Left forelimb (tissue), 1 donor: ENCODE measurements around the gene FRMD4A.

Experiments
- DNase-seq: peaks from one replicate; pipeline ENCODE4 v3.0.0-alpha.2; 2018; ENCODE audit warnings: low spot score

Gene FRMD4A

DNA sequence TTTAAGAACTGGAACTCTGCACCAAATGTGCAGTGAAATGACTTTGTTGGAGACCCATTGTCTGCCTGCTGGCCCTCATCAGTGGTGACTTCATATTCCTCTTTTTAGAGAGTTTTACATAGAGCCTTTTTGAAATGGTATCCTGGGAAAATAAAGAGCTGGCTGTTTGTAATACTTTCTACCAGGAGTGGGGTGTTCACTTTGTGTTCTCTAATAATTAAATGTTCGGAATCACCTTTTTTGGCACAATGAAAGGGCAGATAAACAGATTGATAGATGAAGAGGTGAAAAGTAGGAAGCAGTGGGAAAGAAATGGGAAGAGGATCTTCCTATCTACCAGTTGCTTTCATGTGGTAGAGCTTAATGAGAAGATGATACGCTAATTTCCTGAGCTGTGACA, 688.4 kb downstream of the FRMD4A start:
- no peak for DNase-seq

DNA sequence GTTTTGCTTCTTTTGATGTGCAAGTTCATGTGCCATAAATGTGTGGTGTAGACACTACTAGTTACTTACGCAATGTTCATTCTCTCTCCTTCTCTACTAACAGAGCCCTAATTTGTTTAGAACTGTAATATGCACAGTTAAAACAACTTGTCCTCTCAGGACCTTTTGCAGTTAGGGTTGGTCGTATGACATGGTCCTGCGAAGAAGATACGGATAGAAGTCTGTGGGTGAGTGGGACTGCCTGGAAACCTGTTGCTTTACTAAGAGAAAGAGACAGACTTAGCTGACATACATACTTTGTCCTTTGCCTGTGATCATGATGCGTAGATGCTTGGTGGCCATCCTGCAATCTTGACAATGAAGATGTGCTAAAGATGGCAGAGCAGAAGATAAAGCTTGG, 692.8 kb downstream of the FRMD4A start:
- no peak for DNase-seq

DNA sequence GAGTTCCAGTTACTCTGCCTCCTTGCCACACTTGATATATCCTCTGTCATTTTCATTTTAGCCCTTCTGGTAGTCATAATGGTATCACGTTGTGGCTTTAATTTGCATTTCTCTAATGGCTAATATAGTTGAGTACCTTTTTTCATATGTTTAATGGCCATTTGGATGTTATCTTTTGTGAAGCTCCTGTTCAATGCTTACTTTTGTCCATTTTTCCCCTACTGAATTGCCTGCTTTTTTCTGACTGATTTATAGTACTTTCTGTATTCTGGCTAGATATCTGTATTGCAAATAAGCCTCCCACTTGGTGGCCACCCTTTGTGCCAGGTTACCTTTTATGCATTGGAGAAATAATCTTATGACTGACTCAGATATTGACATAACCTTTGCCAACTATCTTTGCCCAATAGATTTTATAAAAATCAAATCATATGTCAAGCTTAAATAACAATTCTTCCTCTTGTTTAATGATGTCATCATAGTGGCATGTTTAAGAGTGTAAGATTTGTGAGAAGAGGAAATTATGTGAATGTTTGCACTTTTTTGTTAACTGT, 693.3 kb downstream of the FRMD4A start:
- DNase-seq, result no peak

DNA sequence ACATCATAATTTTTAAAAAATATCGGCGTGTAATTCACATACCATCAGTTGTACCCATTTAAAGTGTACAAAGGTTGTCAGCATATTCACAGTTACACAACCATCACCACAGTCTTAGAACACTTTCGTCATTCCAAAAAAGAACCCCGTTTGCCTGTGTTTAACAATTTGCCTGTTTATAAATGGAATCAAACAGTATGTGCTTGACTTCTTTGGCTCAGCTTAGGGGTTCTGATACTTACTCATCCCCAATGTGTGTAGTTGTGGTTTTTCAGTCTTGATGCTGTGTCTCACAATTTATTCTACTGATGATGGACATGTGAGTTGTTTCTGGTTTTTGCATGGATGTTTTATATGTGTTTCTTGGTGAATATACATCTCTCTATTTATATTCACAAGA, 693.9 kb downstream of the FRMD4A start:
- DNase-seq, result no peak

DNA sequence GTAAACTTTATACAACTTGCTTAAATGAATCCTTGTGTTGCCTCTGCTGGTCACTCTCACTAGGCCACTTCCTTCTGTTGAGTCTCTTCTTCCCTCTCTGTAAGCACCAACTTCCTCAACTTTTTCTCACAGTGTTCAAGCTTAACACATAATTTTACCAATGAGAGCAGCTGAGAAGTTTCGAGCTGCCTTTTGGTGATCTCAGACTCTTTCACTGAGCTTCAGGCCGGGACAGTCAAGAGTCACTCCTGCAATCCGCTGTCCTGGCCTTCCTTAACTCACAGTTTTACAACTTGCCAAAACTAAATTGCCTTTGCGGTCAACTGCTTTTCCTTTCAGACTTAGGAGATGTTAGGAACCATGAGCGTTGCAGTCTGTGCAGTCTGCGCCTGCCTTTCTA, 696.5 kb downstream of the FRMD4A start:
- DNase-seq, result no peak

DNA sequence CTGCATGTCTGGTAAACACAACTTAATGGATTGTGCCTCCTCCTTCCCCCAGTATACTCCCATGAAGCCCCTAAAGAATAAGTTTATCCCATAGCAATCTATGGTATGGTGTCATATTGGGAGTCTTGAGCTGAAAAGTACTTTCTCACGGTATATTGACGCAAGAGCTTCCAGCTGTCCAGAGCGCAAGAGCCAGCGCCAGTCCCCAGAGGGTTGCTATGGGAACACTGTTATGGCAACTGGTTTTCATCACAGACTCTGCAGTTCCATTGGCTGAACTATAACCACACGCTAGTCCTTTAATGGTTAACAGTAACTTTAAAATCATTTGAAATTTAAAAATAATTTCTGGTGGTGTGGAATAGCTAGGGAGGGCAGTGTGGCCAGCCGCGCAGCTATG, 697.0 kb downstream of the FRMD4A start:
- DNase-seq, result peak; percentile 86

DNA sequence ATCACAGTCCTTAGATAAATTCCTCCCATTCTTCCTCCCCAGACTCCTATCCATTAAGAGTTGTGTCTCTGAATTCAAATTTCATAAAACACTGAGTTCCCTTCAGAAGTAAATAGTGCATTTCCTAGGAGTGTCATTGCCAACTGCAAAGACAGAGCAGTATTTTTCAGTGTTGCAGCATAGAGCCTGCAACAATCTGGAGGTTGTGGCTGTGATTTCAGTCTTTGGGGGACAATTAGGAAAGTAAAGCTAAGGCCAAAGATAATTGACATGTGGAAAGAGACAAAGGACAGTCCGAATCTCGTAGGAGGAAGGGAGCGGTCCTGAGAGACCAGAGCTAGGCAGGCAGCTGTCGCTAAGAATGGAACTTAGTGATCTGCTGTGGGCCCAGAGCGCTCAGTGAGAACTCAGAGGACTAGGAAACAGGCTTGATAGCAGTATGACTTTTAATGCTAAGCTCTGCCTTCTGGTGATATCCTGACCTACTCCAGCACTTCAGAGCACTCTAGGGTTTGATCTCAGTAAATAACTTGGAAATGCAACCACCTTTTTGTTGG, 697.8 kb downstream of the FRMD4A start:
- DNase-seq, result no peak

DNA sequence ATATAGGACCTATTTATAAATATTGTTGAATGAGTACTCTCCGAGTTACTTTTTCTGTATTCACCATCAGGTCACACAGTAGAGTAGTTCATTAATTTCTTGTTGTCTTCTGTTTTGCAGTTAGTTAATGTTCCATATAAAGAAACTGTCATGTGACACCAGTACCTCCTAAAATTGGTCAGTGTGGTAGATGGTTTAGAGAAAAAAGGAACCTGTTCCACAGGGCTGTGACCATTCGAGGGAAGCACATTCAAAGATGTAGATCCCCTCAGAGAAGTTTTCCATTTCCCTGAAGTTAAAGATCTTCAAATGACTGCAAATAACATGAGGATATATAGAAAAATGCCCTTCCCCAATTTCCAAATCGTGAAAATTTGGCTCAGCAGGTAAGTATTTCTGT, 698.3 kb downstream of the FRMD4A start:
- DNase-seq, result no peak

DNA sequence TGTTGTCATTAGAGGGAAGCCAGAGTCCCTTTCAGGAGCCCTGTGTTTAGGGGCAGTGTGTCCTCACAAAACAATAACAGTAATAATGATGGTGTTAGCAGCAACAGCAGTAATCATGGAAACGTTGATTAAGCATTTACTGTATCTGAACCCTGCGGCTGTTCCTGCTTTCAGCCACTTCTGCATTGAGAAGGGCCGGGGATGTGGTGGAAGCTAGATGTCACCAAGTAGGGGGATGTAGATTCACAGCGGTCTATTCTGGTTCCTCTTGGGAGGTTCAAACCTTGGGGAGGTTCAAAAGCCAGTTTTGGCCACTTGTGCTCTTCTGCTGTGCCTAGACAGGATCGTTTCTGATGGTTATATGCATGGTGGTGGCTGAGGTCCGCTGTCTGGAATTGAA, 699.1 kb downstream of the FRMD4A start:
- DNase-seq, result no peak

DNA sequence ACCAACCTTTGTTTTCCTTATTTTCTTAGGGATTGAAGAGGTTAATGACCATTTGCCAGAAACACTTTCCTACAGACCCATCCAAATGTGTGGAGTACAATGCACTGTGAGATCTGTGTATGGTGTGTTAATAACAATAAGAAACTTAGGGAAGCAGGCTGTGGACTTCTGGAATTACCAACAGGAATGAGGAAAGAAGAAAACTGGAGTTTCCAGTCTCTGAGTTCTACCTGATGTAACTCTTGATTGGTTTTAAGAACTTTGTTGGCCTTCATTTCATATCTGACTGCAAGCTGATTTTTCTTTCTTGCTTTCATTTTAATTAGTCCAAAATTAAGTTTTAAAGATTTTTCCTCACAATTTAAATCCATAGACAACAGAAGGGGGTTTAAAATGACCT, 700.5 kb downstream of the FRMD4A start:
- DNase-seq, result no peak

DNA sequence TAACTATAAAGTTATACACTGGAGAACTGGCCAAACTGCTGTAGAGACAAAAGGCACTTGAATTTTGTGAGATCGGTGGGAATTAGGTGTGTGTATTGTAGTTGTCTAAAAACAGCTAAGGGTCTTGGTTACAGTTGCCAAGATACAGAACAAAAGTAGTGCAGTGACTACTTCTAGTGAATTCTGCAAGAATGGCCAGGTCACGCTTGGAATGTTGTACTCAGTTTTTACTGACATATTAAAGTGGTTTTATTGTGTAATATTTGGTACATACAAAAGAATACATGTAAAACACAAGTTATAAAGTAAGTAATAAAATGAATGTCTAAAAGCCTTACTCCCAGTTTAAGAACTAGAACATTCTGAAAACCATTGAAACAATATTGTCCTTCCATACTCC, 701.6 kb downstream of the FRMD4A start:
- no peak for DNase-seq

DNA sequence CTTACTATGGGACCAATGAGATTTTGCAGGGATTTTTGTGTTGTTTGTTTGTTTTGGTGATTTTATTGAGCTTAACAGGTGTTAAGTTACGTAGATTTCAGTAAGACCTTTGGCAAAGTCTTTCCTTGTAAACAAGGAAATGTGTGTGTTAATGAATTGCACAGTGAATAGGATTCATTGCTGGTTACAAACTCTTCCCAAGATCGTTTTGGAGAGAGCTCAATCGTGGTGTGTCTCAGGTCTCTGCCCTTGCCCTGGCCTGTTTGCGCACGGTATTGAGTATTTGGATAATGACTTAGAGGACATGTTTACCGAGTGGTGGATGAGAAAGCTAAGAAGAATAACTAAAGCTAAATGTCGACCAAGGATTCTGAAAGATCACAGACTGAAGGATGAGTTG, 702.1 kb downstream of the FRMD4A start:
- DNase-seq, result no peak

DNA sequence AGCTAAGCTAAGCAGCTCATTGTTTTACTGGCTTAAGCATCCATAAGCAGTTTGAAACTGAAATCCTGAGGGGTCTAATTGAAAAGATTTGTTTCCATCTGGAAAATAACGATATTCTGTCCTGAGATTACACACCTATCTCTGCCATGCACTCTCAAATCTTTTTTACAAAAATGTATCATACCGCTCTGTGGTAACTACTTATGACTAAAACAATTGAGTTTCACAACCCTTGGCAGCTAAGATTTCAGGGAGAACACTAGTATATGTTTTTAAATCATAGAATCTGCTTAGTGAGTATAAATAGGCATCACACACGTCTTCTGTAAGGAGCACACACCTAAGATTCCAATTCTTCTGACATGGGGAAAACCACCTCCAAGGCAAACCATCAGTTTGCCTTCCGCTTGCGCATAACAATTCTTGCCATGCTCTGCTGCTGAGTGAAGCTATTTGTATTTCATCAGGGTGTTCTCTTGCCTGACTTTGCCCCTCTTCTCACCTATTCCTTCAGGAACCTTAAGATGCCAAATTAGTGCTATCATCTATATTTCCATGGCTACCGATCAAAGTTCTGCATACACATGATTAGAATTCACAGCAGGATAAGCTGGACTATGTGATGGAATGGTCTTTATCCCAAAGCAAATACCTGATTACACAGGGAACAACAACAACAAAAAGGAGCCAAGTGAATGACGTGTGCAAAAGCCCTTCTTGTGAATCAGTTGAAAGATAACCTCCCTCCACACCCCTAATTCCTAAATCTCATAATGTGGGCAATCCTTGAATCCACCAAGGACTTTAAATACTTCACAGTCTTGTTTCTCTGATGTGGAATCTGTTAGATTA, 703.0 kb downstream of the FRMD4A start:
- DNase-seq, result no peak

DNA sequence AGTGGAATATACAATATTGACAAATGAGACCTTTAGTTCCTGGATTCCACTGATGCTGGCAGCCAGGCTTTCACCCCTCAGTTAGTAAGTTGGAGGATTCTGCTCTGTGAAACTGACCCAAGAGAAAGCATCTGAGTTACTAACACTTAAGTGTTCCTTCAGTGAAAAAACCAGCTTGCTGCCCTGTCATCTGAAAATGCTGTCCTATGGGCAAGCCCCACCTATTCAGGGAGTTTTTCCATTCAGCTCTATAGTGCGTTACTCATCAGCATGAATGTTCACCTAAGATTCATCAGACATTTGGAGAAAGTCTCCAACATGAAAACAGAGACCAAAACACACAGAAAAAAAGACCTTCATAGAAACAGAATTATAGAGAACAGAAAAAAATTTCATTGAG, 706.1 kb downstream of the FRMD4A start:
- DNase-seq, result no peak

DNA sequence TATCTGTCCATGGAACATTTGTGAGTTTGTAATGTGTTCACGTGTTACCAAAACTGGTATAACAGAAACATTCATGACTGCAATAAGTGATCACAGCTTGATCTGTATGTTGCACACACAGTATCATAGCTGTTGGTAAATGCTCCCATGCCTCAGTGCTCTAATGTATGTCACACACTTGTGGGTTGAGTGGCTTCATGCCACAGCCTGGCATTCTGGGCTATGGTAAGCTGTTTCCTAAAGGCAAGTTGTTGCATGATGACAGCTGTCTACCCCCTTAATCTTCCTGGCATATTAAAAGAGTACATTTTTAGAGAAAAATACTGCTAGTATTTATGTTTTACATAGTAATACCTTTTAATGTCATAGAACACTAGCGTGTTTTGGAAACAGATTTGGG, 708.8 kb downstream of the FRMD4A start:
- no peak for DNase-seq

DNA sequence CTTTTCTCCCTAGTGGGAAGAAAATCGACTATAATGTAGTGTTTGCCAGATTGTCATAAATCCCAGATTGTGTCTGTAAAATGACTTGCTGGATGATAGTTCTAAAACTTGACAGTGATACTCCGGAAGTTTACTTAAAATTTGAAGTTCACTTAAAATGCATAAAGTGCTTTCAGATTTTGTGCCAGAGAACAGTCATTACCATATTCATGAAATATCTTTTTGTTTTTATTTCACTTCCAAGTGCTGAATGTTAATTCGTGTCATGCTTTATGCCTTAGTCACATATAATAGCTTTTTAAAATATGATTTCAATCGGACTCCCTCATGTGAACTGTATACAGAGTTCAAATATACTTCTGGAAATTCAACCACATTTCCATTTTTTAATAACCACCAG, 713.6 kb downstream of the FRMD4A start:
- DNase-seq, result no peak

DNA sequence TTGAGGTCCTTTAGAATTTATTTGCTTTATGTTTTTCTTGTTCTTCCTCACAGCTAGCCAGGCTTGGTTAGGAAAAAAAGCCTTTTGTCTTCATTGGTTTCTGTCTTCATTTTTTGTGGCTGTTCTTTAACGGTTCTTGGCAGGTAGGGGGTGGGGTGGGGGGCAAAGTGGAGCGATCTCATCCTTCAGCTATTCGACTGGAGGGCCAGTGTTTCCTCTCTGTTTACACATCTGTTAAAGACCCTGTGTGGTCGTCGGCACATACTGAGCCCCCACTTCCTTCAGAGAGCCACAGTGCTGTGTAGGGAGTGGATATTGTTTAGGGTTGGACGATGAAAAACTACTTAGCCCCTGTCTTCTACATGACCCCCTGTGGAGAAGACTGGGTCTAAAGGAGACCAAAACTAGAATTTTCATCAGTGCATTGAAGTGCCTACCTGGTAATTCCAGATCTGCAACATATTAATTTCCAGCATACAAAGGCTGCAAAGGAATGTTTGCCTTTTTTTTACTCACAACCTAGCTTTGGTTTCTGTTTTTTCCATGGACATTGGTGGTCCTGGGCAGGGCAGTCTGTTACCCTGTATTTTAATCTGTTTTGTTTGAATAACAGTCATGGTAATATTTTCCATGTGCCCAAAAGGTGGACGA, 714.9 kb downstream of the FRMD4A start:
- DNase-seq, result no peak

DNA sequence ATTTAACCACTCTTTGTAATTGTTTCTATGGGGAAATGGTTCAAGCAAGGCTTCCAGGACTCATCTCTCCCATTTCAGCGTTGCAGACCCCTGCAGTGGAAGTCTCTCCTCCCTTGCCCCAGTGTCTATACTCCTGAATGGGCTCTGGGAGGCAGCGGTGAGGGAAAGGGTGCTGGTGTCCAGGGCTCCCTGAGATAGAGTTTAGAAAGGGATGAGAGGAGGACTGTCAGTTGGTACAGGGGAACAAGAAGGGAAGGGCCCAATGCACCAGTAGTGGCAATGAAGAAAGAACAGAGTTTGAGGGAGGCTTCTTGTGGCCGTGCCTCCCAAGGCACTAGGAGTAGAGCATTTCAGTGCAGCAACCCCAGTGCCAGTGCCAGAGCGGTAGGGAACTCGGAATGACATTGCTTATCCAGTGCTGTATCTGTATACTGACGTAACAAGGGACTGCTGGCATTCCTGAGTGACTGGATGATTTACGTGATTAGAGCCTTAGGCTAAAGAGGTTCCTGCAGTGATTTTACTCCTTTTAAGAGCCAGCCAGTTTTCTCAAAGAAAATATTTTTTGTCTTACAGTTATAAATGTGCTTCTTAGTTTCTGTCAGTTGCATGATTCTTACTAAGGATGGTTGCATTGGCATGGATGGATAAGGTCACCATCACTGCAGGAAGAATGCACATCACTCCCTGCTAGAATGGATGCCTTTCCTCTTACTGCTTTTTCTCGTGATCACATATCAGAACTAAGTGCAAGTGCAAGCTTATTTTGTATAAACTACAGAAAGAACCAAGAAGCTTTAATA, 716.0 kb downstream of the FRMD4A start:
- no peak for DNase-seq

DNA sequence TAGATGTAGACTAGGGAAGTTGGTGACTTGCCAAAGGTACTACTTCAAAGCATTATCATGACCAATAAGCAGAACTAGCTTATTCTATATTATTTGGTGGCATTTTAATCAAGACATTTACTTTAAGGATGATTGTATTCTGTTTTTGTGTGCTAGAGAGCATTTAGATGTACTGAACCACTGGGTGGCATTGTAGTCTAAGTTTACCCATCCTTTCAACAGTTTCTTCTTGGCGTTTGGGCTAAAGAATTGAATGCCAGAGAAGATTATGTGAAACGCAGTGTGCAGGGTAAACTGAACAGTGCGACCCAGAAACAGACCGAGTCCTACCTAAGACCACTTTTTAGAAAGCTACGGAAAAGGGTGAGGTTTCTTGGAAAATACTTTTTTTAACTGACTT, 717.2 kb downstream of the FRMD4A start:
- no peak for DNase-seq

DNA sequence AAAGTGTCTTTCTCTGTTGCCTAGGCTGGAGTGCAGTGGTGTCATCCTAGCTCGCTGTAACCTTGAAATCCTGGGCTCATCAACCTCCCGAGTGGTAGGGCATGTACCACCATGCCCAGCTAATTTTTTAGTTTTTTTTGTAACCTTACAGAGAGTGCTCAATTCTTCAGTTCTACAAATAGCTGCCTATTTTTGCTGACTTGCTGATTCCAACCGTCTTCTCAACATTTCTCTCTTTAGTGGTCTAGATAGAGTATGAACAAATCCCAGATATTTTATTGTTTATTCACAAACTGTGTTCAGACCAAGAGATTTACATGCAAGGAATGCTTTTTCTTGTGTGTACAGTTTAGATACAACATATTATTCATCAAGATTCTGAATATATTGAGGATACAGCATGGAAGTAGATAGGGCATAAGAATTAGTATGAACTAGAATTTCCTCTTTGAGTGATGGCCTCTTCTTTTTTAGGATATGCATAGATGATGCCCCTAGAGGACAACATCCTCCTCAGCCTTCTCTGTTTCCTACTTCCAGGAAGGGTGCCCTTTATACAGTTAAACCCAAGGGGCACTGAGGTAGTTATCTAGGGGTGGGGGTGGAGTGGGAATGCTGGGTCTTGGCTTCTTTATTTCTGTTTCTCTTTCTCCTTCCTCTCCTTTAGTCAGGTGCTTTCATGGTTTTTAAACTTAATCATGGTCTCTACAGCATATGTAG, 717.9 kb downstream of the FRMD4A start:
- DNase-seq, result no peak

DNA sequence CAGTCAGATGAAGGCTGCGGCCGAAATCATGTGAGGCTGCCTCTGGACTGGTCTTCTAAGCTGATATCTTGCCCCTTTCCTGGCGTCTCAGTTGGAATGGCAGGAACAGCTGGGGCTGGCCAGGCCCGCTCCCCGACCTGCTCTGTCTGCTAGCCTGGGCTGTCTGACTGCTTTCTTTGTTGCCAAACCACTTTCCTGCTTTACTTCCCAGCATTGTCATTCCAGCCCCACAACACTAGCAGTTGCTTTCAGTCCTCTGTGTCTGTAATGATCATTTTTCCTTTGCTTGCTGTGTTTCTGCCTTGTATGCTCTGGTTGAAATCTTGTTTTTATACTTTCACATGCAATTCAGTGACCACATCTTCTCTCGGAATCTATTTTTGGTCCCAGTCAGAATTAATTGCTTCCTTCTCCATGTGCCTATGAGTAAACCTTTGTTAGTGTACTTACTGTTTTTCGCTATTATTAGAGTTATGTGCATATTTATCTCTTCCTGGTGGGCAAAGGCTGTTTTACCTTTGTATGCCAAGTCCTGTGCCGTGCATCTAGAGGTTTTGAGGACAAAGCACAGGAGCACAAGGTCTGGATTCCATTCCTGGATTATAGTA, 722.4 kb downstream of the FRMD4A start:
- no peak for DNase-seq
